DOHH2 (cell line): Measurements from ENCODE around the gene IL25.
"Not testable (repeated sequence)": the region's sequence is repeated elsewhere in the genome, so short reads cannot be mapped to it uniquely, and the experiment has no call there.

Experiments used
- CTCF ChIP-seq: fragments of 200-600 bp; sonication (generic); IDR thresholded peaks from one replicate; pipeline ENCODE4 v1.5.1; 2014; ENCODE audit warnings: antibody characterized with exemption, mild to moderate bottlenecking, low read depth, low read length; ENCODE audit not compliant: poor library complexity, severe bottlenecking
- EZH2phosphoT487 ChIP-seq: fragments of 200-600 bp; sonication (generic); IDR thresholded peaks from 2 replicates; pipeline ENCODE4 v1.6.1; 2017; ENCODE audit warnings: borderline replicate concordance, mild to moderate bottlenecking, antibody characterized with exemption, low read length, moderate library complexity, mixed read lengths

- TF ChIP-seq CTCF, EZH2phosphoT487: not testable (repeated sequence)
Observed at GRCh38 chr14:23386266-23386657, 13.7 kb downstream of the IL25 start.
